Vagina (tissue), 2 donors: ENCODE measurements around the gene AHCY. TPM values are rescaled to one million over a fixed set of nuclear protein-coding genes. Genes with fewer than 3 reads are reported as not detected.
A peak's percentile ranks its signal among the peaks of the same experiment; 100 is the strongest.
"Not testable (repeated sequence)": the region's sequence is repeated elsewhere in the genome, so short reads cannot be mapped to it uniquely, and the experiment has no call there.

Experiments
- DNase-seq, 2 donors: peaks; one replicate each; pipeline ENCODE4 v3.0.0-alpha.2; 2017; ENCODE audit errors: extremely low spot score in 2 of 2
- H3K27ac ChIP-seq: fragments of 200-600 bp; sonication (generic); one replicate; pipeline ENCODE4 v1.5.1; 2019
- H3K27me3 ChIP-seq: fragments of 200-600 bp; sonication (generic); one replicate; pipeline ENCODE4 v1.5.1; 2019
- H3K36me3 ChIP-seq, 2 donors: fragments of 200-600 bp; sonication (generic); one replicate each; pipeline ENCODE4 v1.5.1; 2017 to 2019
- H3K4me1 ChIP-seq: fragments of 200-600 bp; sonication (generic); one replicate; pipeline ENCODE4 v1.5.1; 2019
- H3K4me3 ChIP-seq, 2 donors: fragments of 200-600 bp; sonication (generic); 1 replicate in 1 of 2; 2 replicates in 1 of 2; pipeline ENCODE4 v1.5.1; 2016 to 2019
- H3K9me3 ChIP-seq: fragments of 200-600 bp; sonication (generic); one replicate; pipeline ENCODE4 v1.5.1; 2019
- CTCF ChIP-seq, 3 experiments: fragments of 450-650 bp in 2 of 3; fragments of 200-600 bp in 1 of 3; sonication (generic) in 1 of 3; IDR thresholded peaks; one replicate each; pipeline ENCODE4 v1.5.1; 2017 to 2019; ENCODE audit warnings: antibody characterized with exemption in 3 of 3, mild to moderate bottlenecking in 2 of 3, moderate library complexity in 2 of 3
- POLR2A ChIP-seq, 2 donors: fragments of 450-650 bp; IDR thresholded peaks; one replicate each; pipeline ENCODE4 v1.6.1; 2017; ENCODE audit warnings: antibody characterized with exemption in 2 of 2, mild to moderate bottlenecking in 2 of 2, moderate library complexity in 2 of 2
- POLR2AphosphoS5 ChIP-seq, 2 donors: sonication (generic); formaldehyde crosslinking; IDR thresholded peaks; one replicate each; pipeline ENCODE4 v1.9.0; 2017; ENCODE audit warnings: antibody characterized with exemption in 2 of 2, mild to moderate bottlenecking in 2 of 2, low read depth in 1 of 2; ENCODE audit not compliant: insufficient read depth in 1 of 2
- intact Hi-C: fragments of 100-400 bp; cut with DNase I; formaldehyde crosslinking; loops from one replicate; pipeline ENCODE4 v1.15.1; 2023
- total RNA-seq: library from RNA; depleted of rRNA; stranded (reverse); fragments of >200 nt; gene quantifications from one replicate; pipeline ENCODE4 v1.2.3, GENCODE V29; 2016

The AHCY gene
- total RNA-seq, 1 donor from 2014 or later = 98.2 TPM

DNA sequence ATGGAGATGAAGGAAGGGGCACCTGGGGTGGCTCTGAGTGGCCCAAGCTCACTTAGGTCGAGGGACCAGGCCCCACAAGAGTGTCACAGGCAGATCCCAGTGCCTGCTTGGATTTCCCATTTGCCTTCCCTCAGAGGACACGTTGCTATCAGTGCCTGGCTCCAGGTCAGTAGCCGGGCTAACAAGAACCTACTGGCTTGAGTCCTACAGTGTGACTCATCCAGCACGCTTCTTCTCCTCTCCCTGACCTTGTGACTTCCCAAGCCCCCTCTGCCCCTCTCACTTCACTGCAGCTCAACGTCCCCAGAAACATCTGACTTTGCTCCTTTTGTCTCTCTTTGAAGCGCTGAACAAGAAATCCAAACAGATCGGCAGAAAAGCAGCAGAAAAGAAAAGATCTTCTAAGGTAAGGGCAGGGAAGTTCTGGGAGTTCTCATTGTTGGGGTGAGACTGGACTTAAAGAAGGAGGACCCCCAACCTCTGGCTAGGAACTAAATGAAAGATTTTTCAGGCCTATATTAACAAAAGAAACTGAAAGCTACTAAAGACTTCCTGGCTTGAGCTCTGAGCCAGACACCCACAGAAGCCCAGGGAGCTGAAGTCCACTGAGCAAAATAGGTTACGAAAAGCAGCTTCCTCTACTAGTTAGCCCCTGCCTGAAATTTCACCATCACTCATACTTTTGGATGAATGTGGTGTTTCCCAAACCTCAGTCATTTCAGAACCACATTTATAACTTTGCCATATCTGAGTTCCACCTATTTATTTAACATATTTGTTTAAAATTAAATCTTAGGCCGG is 40.5 kb downstream of the AHCY start:
- H3K36me3 ChIP-seq = no peaks in the 10 kb centered on the region
- no peak for TF ChIP-seq POLR2A (IDR thresholded peaks at IDR 0.05)
- TF ChIP-seq POLR2AphosphoS5 (IDR thresholded peaks at IDR 0.05; ENCODE audit: insufficient read depth in 1 of 2, low read depth in 1 of 2) = no peak
- TF ChIP-seq CTCF (IDR thresholded peaks at IDR 0.05) = no peak
- no peak overlapping the region for H3K4me3 ChIP-seq
- H3K4me1 ChIP-seq = no peaks in the 10 kb centered on the region
- H3K27me3 ChIP-seq = no peaks in the 10 kb centered on the region
- DNase-seq = no peak
- peak overlapping the region; percentile 33 for H3K27ac ChIP-seq
- intact Hi-C loops = no loop called here
- H3K9me3 ChIP-seq = no peaks in the 10 kb centered on the region

- no peak for DNase-seq
- Histone ChIP-seq H3K27me3 (no peaks in the 10 kb centered on the region), H3K9me3 (no peaks in the 10 kb centered on the region), H3K36me3 (no peaks in the 10 kb centered on the region), H3K4me3 (no peak overlapping the region), H3K27ac (no peak overlapping the region), H3K4me1 (no peaks in the 10 kb centered on the region)
- TF ChIP-seq POLR2AphosphoS5 (IDR thresholded peaks at IDR 0.05; ENCODE audit: insufficient read depth in 1 of 2, low read depth in 1 of 2) = no peak
- no peak for TF ChIP-seq POLR2A (IDR thresholded peaks at IDR 0.05)
- no peak for TF ChIP-seq CTCF (IDR thresholded peaks at IDR 0.05)
- intact Hi-C loops = no loop called here
Measured at GRCh38 chr20:34260208-34260942, 42.8 kb downstream of the AHCY start.

DNA sequence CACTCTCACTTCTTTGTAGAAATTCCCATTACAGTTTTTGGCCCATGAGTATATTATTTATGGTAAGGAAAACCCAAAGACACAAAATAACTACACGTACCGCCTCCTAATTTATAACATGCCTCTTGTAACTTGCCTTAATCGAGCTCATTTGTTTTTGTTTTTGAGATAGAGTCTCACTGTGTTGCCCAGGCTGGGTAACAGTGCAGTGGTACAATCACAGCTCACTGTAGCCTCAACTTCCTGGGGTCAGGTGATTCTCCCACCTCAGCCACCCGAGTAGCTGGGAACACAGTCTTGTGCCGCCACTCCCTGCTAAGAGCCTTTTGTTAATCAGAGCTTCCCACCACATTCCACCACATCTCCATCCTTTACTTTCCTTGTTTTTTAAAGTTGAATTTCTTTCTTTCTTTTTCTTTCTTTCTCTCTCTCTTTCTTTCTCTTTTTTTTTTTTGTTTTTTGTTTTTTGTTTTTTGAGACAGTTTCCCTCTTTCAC is 46.5 kb downstream of the AHCY start:
- Histone ChIP-seq H3K4me3 (no peak overlapping the region), H3K9me3 (no peaks in the 10 kb centered on the region), H3K27ac (no peak overlapping the region), H3K27me3 (no peaks in the 10 kb centered on the region), H3K4me1 (no peaks in the 10 kb centered on the region), H3K36me3 (no peaks in the 10 kb centered on the region)
- TF ChIP-seq CTCF (IDR thresholded peaks at IDR 0.05) (no peak), POLR2A (IDR thresholded peaks at IDR 0.05) (no peak), POLR2AphosphoS5 (IDR thresholded peaks at IDR 0.05; ENCODE audit: insufficient read depth in 1 of 2, low read depth in 1 of 2) (no peak)
- DNase-seq = no peak
- intact Hi-C loops = no loop called here

- Histone ChIP-seq H3K27ac (no peak overlapping the region), H3K27me3 (no peaks in the 10 kb centered on the region), H3K4me1 (no peaks in the 10 kb centered on the region), H3K36me3 (no peaks in the 10 kb centered on the region), H3K4me3 (no peak overlapping the region), H3K9me3 (no peaks in the 10 kb centered on the region)
- TF ChIP-seq CTCF (IDR thresholded peaks at IDR 0.05) (no peak), POLR2AphosphoS5 (IDR thresholded peaks at IDR 0.05; ENCODE audit: insufficient read depth in 1 of 2, low read depth in 1 of 2) (no peak), POLR2A (IDR thresholded peaks at IDR 0.05) (no peak)
- intact Hi-C loops = no loop called here
- DNase-seq = no peak
Measured at GRCh38 chr20:34254979-34255378, 48.2 kb downstream of the AHCY start.

DNA sequence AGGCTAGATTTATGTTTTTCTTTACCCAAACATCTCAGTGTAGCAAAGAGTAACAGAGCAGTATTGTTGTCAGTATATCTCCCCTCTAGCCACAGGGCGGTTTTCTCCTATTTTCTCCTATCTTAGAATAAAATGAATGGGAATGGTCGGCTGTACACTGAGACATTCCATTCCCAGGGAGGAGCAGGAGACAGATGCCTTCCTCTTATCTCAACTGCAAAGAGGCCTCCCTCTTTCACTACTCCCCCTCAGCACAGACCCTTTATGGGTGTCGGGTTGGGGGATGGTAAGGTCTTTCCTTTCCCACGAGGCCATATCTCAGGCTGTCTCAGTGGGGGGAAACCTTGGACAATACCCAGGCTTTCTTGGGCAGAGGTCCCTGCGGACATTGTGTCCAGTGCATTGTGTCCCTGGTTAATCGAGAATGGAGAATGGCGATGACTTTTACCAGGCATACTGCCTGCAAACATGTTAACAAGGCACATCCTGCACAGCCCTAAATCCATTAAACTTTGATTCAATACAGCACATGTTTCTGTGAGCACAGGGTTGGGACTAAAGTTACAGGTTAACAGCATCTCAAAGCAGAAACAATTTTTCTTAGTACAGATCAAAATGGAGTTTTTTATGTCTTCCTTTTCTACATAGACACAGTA is 50.6 kb downstream of the AHCY start:
- H3K4me1 ChIP-seq, DNase-seq, H3K36me3 ChIP-seq, H3K4me3 ChIP-seq, intact Hi-C loops, H3K27me3 ChIP-seq, H3K27ac ChIP-seq, H3K9me3 ChIP-seq: not testable (repeated sequence)
